SK-N-SH (cell line): ENCODE results near the gene TMEM63B. TPM values are rescaled to one million over a fixed set of nuclear protein-coding genes. Genes with fewer than 3 reads are reported as not detected.

ENCODE experiments used
- CTCF ChIA-PET: fragments of 300-600, 350-600 bp; formaldehyde crosslinking; extraction: SDS; loops from one replicate; lab custom pipeline; 2021; lab: Yijun Ruan, JAX
- POLR2A ChIA-PET: fragments of 350-600 bp; sonication (Branson Sonifier 250); formaldehyde crosslinking; extraction: SDS; loops from one replicate; lab custom pipeline; 2020; ENCODE audit warnings: antibody characterized with exemption, inconsistent platforms; lab: Yijun Ruan, JAX
- DNase-seq: peaks from one replicate; pipeline ENCODE4 v3.0.0; 2012
- H2AFZ ChIP-seq: fragments of 200-600 bp; sonication (generic); 2 replicates; pipeline ENCODE4 v1.8.1; 2016; ENCODE audit warnings: antibody characterized with exemption, mild to moderate bottlenecking, low read depth
- H3F3A ChIP-seq: fragments of 200-600 bp; sonication (generic); replicated peaks from 2 replicates; pipeline ENCODE3; 2016; ENCODE audit warnings: antibody characterized with exemption, mild to moderate bottlenecking; ENCODE audit not compliant: insufficient read depth
- H3K27ac ChIP-seq, 2 experiments: fragments of 200-500 bp in 1 of 2; fragments of 200-600 bp in 1 of 2; sonication (Bioruptor generic) in 1 of 2; sonication (generic), shearing (Covaris generic) in 1 of 2; 2 replicates each; pipeline versions ENCODE4 v1.5.1 to v1.6.1; 2014 to 2016; ENCODE audit warnings: low read depth in 2 of 2, inconsistent platforms in 1 of 2, low read length in 1 of 2, mild to moderate bottlenecking in 1 of 2, mixed read lengths in 1 of 2
- H3K27me3 ChIP-seq: fragments of 200-600 bp; sonication (generic), shearing (Covaris generic); 2 replicates; pipeline ENCODE4 v1.6.1; 2016; ENCODE audit warnings: mixed run types; ENCODE audit not compliant: insufficient read depth
- H3K36me3 ChIP-seq, 2 experiments: fragments of 200-500 bp in 1 of 2; fragments of 200-600 bp in 1 of 2; sonication (Bioruptor generic) in 1 of 2; sonication (generic) in 1 of 2; replicated peaks in 1 of 2; 2 replicates each; pipeline versions ENCODE3 to v1.5.1; 2014 to 2016; ENCODE audit warnings: low read length in 1 of 2, mild to moderate bottlenecking in 1 of 2; ENCODE audit not compliant: insufficient read depth in 2 of 2, control insufficient read depth in 1 of 2
- H3K4me1 ChIP-seq, 2 experiments: fragments of 200-500 bp in 1 of 2; fragments of 200-600 bp in 1 of 2; sonication (Bioruptor generic) in 1 of 2; sonication (generic), shearing (Covaris generic) in 1 of 2; 2 replicates each; pipeline versions ENCODE4 v1.5.1 to v1.6.1; 2014 to 2016; ENCODE audit warnings: low read depth in 1 of 2, low read length in 1 of 2, mixed run types in 1 of 2; ENCODE audit not compliant: insufficient read depth in 2 of 2, control insufficient read depth in 1 of 2
- H3K4me2 ChIP-seq: fragments of 200-600 bp; sonication (generic), shearing (Covaris generic); 2 replicates; pipeline ENCODE4 v1.6.1; 2017; ENCODE audit warnings: mixed run types
- H3K4me3 ChIP-seq, 2 experiments: fragments of 200-500 bp in 1 of 2; fragments of 200-600 bp in 1 of 2; sonication (Bioruptor generic) in 1 of 2; sonication (generic), shearing (Covaris generic) in 1 of 2; 2 replicates each; pipeline versions ENCODE4 v1.5.1 to v1.8.1; 2014 to 2016; ENCODE audit warnings: low read depth in 2 of 2, inconsistent platforms in 1 of 2, low read length in 1 of 2, mild to moderate bottlenecking in 1 of 2, mixed read lengths in 1 of 2, moderate library complexity in 1 of 2
- H3K79me2 ChIP-seq: fragments of 200-600 bp; sonication (generic); 2 replicates; pipeline ENCODE4 v1.8.1; 2017; ENCODE audit warnings: mild to moderate bottlenecking; ENCODE audit not compliant: insufficient read depth
- H3K9ac ChIP-seq: fragments of 200-600 bp; sonication (generic); 2 replicates; pipeline ENCODE4 v1.6.1; 2017; ENCODE audit warnings: mixed run types
- H3K9me2 ChIP-seq: fragments of 200-600 bp; sonication (generic); 2 replicates; pipeline ENCODE4 v1.6.1; 2017; ENCODE audit warnings: mixed run types
- H3K9me3 ChIP-seq: fragments of 200-600 bp; sonication (generic); 2 replicates; pipeline ENCODE4 v1.6.1; 2017; ENCODE audit warnings: mixed run types, mild to moderate bottlenecking, moderate library complexity
- H4K20me1 ChIP-seq: fragments of 200-600 bp; sonication (generic); 2 replicates; pipeline ENCODE4 v1.6.1; 2017; ENCODE audit warnings: mild to moderate bottlenecking, mixed run types; ENCODE audit not compliant: insufficient read depth
- ELF1 ChIP-seq: IDR thresholded peaks from 2 replicates; pipeline ENCODE4 v1.4.0; 2012
- GATA2 ChIP-seq: sonication (generic); formaldehyde crosslinking; IDR thresholded peaks from 2 replicates; pipeline ENCODE4 v1.5.0; 2020; ENCODE audit warnings: mild to moderate bottlenecking, missing genetic modification reagents
- MXI1 ChIP-seq: IDR thresholded peaks from 2 replicates; pipeline ENCODE4 v1.6.1; 2012; ENCODE audit warnings: mild to moderate bottlenecking, low read depth, low read length, improper control_type of control experiment
- NFIC ChIP-seq: IDR thresholded peaks from 2 replicates; pipeline ENCODE4 v1.4.0; 2012; ENCODE audit warnings: borderline replicate concordance
- NRF1 ChIP-seq: IDR thresholded peaks from 2 replicates; pipeline ENCODE4 v1.6.1; 2012; ENCODE audit warnings: low read depth, mild to moderate bottlenecking, low read length
- PBX3 ChIP-seq: IDR thresholded peaks from 2 replicates; pipeline ENCODE4; 2012
- RXRA ChIP-seq: IDR thresholded peaks from 2 replicates; pipeline ENCODE4 v1.4.0; 2012; ENCODE audit warnings: low read depth, mild to moderate bottlenecking, borderline replicate concordance
- TAF1 ChIP-seq: IDR thresholded peaks from 2 replicates; pipeline ENCODE4 v1.6.1; 2012; ENCODE audit warnings: low read depth, mild to moderate bottlenecking, low read length, moderate library complexity, borderline replicate concordance
- YY1 ChIP-seq: IDR thresholded peaks from 2 replicates; pipeline ENCODE4 v1.4.0; 2012; ENCODE audit warnings: low read depth, mild to moderate bottlenecking
- WGBS: methylation state at CpG from one replicate; pipeline ENCODE4 v1.1.6; 2017; ENCODE audit warnings: low lambda C conversion rate; 5-methylcytosine and 5-hydroxymethylcytosine counted together
- polyA plus RNA-seq, 3 experiments: library from polyadenylated mRNA; depleted of rRNA; stranded (reverse); fragments of >200 nt; gene quantifications; 2 replicates each; pipeline ENCODE4 v1.2.3, GENCODE V29; 2012
- TF ChIP-seq, protein P1 (sequence below): IDR thresholded peaks from 2 replicates; pipeline ENCODE4 v1.6.1; 2012; ENCODE audit warnings: mild to moderate bottlenecking, low read depth, low read length, moderate library complexity
- TF ChIP-seq, protein P2 (sequence below): IDR thresholded peaks from 2 replicates; pipeline ENCODE4 v1.4.0; 2012; ENCODE audit warnings: low read depth, borderline replicate concordance
- TF ChIP-seq, protein P3 (sequence below): fragments of 150-350 bp; IDR thresholded peaks from 2 replicates; pipeline ENCODE4 v1.6.1; 2016; ENCODE audit warnings: mild to moderate bottlenecking, low read depth, low read length
- TF ChIP-seq, protein P4 (sequence below): IDR thresholded peaks from 2 replicates; pipeline ENCODE4 v1.4.0; 2012; ENCODE audit warnings: low read depth, borderline replicate concordance
- TF ChIP-seq, protein P5 (sequence below): fragments of 200-600 bp; sonication (generic); IDR thresholded peaks from 2 replicates; pipeline ENCODE4 v1.6.1; 2017; ENCODE audit warnings: antibody characterized with exemption, mild to moderate bottlenecking, moderate library complexity

The TMEM63B gene
- polyA plus RNA-seq, 1 of the 3 experiments (the other 2 are of a cell fraction), result 52.7 TPM

DNA sequence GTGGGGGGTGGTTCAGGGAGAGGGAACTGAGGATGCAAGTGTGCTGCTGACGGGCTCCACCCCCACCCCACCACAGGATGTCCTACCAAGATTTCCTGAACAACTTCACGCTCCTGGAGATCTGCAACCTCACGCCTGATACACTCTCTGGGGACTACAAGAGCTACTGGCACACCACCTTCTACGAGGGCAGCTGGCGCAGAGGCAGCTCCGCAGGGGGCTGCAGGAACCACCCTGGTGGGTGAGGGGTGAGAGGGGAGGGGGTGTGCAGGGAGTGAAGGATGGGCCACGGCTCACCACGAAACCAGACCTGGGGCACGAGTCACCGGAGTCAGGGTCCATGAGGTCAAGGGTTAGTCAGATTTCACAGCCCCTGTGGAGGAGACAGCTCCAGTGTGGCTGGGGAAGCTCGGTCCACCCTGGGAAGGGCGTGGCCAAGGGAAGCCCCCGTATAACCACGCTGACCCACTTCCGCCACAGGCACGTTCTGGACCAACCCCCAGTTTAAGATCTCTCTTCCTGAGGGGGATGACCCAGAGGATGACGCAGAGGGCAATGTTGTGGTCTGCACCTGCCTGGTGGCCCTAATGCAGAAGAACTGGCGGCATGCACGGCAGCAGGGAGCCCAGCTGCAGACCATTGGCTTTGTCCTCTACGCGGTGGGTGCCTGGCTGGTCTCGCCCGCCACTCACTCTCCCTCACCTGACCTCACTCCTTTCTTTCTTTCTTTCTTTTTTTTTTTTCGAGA lies 49.6 kb downstream of the TMEM63B start:
- no peak for DNase-seq
- no peak overlapping the region for H3K27ac ChIP-seq
- peaks cover 14% of the 10 kb centered on the region for H3F3A ChIP-seq
- peaks cover 0 to 4% of the 10 kb centered on the region in 2 experiments; a peak in 2 of 4 replicates for H3K4me1 ChIP-seq
- ChIA-PET POLR2A (no interaction called here), CTCF (interaction anchor here (1.1 to 4.0 kb wide), 5 partner anchors 15 to 161 kb away, joined by 3 to 22 read pairs (median 3); no protein-coding TSS in a partner anchor)
- WGBS, result 82% methylated on average over 24 of the region's 24 CpGs
- no peaks in the 10 kb centered on the region for H3K36me3 ChIP-seq
- no peaks in the 10 kb centered on the region for H4K20me1 ChIP-seq
- no peaks in the 10 kb centered on the region for H3K9me2 ChIP-seq
- no peak overlapping the region for H3K4me3 ChIP-seq
- H2AFZ ChIP-seq, result no peak overlapping the region
- H3K9me3 ChIP-seq, result no peaks in the 10 kb centered on the region
- no peaks in the 10 kb centered on the region for H3K27me3 ChIP-seq
- H3K4me2 ChIP-seq, result no peak overlapping the region
- no peak overlapping the region for H3K9ac ChIP-seq
- H3K79me2 ChIP-seq, result no peaks in the 10 kb centered on the region
- TF ChIP-seq NRF1 (no peak), RXRA (no peak), NFIC (no peak)
- TF ChIP-seq, protein P1, sequence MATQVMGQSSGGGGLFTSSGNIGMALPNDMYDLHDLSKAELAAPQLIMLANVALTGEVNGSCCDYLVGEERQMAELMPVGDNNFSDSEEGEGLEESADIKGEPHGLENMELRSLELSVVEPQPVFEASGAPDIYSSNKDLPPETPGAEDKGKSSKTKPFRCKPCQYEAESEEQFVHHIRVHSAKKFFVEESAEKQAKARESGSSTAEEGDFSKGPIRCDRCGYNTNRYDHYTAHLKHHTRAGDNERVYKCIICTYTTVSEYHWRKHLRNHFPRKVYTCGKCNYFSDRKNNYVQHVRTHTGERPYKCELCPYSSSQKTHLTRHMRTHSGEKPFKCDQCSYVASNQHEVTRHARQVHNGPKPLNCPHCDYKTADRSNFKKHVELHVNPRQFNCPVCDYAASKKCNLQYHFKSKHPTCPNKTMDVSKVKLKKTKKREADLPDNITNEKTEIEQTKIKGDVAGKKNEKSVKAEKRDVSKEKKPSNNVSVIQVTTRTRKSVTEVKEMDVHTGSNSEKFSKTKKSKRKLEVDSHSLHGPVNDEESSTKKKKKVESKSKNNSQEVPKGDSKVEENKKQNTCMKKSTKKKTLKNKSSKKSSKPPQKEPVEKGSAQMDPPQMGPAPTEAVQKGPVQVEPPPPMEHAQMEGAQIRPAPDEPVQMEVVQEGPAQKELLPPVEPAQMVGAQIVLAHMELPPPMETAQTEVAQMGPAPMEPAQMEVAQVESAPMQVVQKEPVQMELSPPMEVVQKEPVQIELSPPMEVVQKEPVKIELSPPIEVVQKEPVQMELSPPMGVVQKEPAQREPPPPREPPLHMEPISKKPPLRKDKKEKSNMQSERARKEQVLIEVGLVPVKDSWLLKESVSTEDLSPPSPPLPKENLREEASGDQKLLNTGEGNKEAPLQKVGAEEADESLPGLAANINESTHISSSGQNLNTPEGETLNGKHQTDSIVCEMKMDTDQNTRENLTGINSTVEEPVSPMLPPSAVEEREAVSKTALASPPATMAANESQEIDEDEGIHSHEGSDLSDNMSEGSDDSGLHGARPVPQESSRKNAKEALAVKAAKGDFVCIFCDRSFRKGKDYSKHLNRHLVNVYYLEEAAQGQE, result no peak
- TF ChIP-seq, protein P2, sequence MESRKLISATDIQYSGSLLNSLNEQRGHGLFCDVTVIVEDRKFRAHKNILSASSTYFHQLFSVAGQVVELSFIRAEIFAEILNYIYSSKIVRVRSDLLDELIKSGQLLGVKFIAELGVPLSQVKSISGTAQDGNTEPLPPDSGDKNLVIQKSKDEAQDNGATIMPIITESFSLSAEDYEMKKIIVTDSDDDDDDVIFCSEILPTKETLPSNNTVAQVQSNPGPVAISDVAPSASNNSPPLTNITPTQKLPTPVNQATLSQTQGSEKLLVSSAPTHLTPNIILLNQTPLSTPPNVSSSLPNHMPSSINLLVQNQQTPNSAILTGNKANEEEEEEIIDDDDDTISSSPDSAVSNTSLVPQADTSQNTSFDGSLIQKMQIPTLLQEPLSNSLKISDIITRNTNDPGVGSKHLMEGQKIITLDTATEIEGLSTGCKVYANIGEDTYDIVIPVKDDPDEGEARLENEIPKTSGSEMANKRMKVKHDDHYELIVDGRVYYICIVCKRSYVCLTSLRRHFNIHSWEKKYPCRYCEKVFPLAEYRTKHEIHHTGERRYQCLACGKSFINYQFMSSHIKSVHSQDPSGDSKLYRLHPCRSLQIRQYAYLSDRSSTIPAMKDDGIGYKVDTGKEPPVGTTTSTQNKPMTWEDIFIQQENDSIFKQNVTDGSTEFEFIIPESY, result no peak
- TF ChIP-seq, all 33 proteins: peak for 0

DNA sequence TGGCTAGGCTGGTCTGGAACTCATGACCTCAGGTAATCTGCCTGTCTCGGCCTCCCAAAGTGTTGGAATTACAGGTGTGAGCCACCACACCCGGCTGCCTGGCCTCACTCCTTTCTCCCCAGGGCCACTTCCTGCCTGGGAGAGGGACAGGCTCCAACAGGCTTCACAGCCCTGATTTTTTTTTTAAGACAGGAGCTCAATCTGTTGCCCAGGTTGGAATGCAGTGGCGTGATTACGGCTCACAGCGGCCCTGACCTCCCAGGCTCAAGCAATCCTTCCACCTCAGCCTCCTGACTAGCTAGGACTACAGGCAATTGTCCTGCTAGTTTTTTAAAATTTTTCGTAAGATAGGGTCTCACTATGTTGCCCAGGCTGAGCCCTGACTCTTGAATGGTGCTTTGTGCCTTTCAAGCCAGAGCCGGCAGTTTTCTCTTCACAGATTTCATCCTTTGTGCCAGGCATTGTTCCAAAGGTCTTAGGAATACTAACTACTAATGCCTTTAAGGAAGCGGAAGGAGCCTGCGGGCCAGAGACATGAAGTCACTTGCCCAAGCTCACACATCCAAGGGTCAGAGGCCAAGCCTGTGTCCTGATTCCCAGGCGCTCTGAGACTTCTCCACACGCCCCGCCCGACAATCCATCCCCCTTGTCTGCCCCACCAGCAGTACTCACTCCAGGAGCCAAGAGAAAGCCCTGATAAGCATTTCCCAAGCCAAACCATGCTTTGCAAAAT lies 50.5 kb downstream of the TMEM63B start:
- H3K9ac ChIP-seq, result no peak overlapping the region
- H3K4me3 ChIP-seq, result no peak overlapping the region
- peaks cover 14% of the 10 kb centered on the region for H3F3A ChIP-seq
- H3K9me2 ChIP-seq, result no peaks in the 10 kb centered on the region
- H2AFZ ChIP-seq, result no peak overlapping the region
- H3K79me2 ChIP-seq, result no peaks in the 10 kb centered on the region
- H3K27ac ChIP-seq, result no peak overlapping the region
- no peaks in the 10 kb centered on the region for H4K20me1 ChIP-seq
- no peaks in the 10 kb centered on the region for H3K27me3 ChIP-seq
- POLR2A ChIA-PET, result no interaction called here
- no peak overlapping the region for H3K4me2 ChIP-seq
- H3K36me3 ChIP-seq, result no peaks in the 10 kb centered on the region
- H3K4me1 ChIP-seq, result peaks cover 0 to 2% of the 10 kb centered on the region in 2 experiments; a peak in 2 of 4 replicates
- CTCF ChIA-PET, result interaction anchor here (1.3 to 4.0 kb wide), 3 partner anchors 14 to 60 kb away, joined by 3 to 22 read pairs (median 4); no protein-coding TSS in a partner anchor
- H3K9me3 ChIP-seq, result no peaks in the 10 kb centered on the region
- WGBS, result 88% methylated on average over 13 of the region's 13 CpGs
- DNase-seq, result no peak
- TF ChIP-seq, protein P3, sequence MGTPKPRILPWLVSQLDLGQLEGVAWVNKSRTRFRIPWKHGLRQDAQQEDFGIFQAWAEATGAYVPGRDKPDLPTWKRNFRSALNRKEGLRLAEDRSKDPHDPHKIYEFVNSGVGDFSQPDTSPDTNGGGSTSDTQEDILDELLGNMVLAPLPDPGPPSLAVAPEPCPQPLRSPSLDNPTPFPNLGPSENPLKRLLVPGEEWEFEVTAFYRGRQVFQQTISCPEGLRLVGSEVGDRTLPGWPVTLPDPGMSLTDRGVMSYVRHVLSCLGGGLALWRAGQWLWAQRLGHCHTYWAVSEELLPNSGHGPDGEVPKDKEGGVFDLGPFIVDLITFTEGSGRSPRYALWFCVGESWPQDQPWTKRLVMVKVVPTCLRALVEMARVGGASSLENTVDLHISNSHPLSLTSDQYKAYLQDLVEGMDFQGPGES, result no peak
- TF ChIP-seq MXI1 (no peak), TAF1 (no peak), GATA2 (CRISPR knock-in tag) (no peak), ELF1 (no peak), PBX3 (no peak), YY1 (no peak)
- TF ChIP-seq, protein P4, sequence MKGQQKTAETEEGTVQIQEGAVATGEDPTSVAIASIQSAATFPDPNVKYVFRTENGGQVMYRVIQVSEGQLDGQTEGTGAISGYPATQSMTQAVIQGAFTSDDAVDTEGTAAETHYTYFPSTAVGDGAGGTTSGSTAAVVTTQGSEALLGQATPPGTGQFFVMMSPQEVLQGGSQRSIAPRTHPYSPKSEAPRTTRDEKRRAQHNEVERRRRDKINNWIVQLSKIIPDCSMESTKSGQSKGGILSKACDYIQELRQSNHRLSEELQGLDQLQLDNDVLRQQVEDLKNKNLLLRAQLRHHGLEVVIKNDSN, result no peak
- TF ChIP-seq, protein P5, sequence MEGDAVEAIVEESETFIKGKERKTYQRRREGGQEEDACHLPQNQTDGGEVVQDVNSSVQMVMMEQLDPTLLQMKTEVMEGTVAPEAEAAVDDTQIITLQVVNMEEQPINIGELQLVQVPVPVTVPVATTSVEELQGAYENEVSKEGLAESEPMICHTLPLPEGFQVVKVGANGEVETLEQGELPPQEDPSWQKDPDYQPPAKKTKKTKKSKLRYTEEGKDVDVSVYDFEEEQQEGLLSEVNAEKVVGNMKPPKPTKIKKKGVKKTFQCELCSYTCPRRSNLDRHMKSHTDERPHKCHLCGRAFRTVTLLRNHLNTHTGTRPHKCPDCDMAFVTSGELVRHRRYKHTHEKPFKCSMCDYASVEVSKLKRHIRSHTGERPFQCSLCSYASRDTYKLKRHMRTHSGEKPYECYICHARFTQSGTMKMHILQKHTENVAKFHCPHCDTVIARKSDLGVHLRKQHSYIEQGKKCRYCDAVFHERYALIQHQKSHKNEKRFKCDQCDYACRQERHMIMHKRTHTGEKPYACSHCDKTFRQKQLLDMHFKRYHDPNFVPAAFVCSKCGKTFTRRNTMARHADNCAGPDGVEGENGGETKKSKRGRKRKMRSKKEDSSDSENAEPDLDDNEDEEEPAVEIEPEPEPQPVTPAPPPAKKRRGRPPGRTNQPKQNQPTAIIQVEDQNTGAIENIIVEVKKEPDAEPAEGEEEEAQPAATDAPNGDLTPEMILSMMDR, result no peak
